Activated B cell treated with CpG ODN at 0.5 μM for 24 hours (primary cell): Measurements from ENCODE around the gene TSR3. TPM values are rescaled to one million over a fixed set of nuclear protein-coding genes. Genes with fewer than 3 reads are reported as not detected.

Experiments
- ATAC-seq: fragments of 200-7000 bp; cut with Tn5 transposase; one replicate; pipeline ENCODE4 v1.10.0; 2021; ENCODE audit warnings: low read depth, mild to moderate bottlenecking, moderate library complexity
- CTCF ChIA-PET: fragments of 350-600 bp; sonication (Branson Sonifier 250); formaldehyde crosslinking; loops from one replicate; lab custom pipeline; 2021; ENCODE audit warnings: antibody characterized with exemption; lab: Charles Lee
- POLR2A ChIA-PET: fragments of 350-600 bp; sonication (Branson Sonifier 250); formaldehyde crosslinking; loops from one replicate; lab custom pipeline; 2021; ENCODE audit warnings: antibody characterized with exemption; lab: Charles Lee
- DNase-seq: peaks from one replicate; pipeline ENCODE4 v3.0.0; 2022
- H3K27ac Mint-ChIP-seq: one replicate; pipeline ENCODE4 v1.8.0; 2020; ENCODE audit warnings: mixed read lengths
- H3K27me3 Mint-ChIP-seq: one replicate; pipeline ENCODE4 v1.8.0; 2021; ENCODE audit warnings: mixed read lengths
- H3K36me3 Mint-ChIP-seq: one replicate; pipeline ENCODE4 v1.8.0; 2021; ENCODE audit warnings: low read depth, mixed read lengths
- H3K4me1 Mint-ChIP-seq: one replicate; pipeline ENCODE4 v1.8.0; 2021; ENCODE audit warnings: mixed read lengths
- H3K4me3 Mint-ChIP-seq: one replicate; pipeline ENCODE4 v1.8.0; 2020; ENCODE audit warnings: mild to moderate bottlenecking, mixed read lengths
- H3K9me3 Mint-ChIP-seq: one replicate; pipeline ENCODE4 v1.8.0; 2020; ENCODE audit warnings: mixed read lengths
- intact Hi-C: fragments of 100-400 bp; cut with micrococcal nuclease; formaldehyde crosslinking; loops from one replicate; pipeline ENCODE4 v1.15.1; 2024
- total RNA-seq: library from RNA; stranded (reverse); gene quantifications from 2 replicates; pipeline ENCODE4 v1.2.3, GENCODE V29; 2022
- TF ChIP-seq, protein P1 (sequence below): fragments of 200-600 bp; IDR thresholded peaks from one replicate; pipeline ENCODE4 v1.8.0; 2022; ENCODE audit warnings: antibody characterized with exemption, mild to moderate bottlenecking

The TSR3 gene
- total RNA-seq, 1 donor from 2014 or later: 45.3 TPM

DNA sequence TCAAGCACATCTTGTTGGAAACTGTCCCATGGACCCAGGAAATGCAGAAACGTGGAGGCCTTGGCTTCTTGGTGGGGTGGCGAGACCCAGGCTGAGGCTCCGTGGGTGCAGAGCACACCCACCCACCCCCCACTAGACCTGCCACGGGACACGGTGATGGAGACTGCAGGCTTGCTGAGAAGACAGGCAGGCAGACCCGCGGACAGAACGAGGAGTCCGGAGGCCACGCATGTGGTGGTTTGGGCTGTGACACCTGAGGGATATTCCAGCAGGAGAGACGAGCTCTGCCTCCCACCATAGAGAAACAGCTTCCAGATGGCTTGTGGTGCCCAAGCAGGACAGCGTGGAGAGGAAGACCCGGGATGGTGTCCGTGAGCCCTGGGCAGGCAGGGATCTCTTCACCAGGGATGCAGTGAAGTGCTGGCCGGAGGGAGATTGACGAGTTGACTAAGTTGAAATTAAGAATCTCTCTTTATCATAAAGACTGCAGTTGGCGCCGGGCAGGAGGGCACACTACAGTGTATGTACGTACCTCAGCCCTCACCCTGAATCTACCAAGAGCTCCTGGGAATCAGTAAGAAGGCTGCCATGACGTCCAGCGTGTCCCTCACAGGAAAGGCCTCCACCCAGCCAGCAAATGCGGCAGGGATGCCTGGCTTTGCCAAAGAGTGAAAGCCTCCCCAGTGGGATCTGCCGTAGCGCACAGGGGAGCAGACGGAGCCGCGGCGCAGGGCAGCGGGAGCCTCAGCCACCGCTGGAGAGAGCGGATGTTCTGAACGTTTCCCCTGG is 34.0 kb downstream of the TSR3 start:
- ATAC-seq (no peak), DNase-seq (no peak)
- CTCF ChIA-PET: no interaction called here
- Mint-ChIP-seq H3K4me1 (peaks cover 13% of the 10 kb centered on the region), H3K36me3 (peaks cover 81% of the 10 kb centered on the region), H3K27ac (no peak overlapping the region), H3K27me3 (no peaks in the 10 kb centered on the region), H3K9me3 (no peaks in the 10 kb centered on the region), H3K4me3 (no peak overlapping the region)
- intact Hi-C loops: no loop called here
- POLR2A ChIA-PET: interaction anchor here (1.4 kb wide), 1 partner anchor 9 kb away, joined by 3 read pairs; no protein-coding TSS in a partner anchor
- TF ChIP-seq, protein P1, sequence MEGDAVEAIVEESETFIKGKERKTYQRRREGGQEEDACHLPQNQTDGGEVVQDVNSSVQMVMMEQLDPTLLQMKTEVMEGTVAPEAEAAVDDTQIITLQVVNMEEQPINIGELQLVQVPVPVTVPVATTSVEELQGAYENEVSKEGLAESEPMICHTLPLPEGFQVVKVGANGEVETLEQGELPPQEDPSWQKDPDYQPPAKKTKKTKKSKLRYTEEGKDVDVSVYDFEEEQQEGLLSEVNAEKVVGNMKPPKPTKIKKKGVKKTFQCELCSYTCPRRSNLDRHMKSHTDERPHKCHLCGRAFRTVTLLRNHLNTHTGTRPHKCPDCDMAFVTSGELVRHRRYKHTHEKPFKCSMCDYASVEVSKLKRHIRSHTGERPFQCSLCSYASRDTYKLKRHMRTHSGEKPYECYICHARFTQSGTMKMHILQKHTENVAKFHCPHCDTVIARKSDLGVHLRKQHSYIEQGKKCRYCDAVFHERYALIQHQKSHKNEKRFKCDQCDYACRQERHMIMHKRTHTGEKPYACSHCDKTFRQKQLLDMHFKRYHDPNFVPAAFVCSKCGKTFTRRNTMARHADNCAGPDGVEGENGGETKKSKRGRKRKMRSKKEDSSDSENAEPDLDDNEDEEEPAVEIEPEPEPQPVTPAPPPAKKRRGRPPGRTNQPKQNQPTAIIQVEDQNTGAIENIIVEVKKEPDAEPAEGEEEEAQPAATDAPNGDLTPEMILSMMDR: no peak

DNA sequence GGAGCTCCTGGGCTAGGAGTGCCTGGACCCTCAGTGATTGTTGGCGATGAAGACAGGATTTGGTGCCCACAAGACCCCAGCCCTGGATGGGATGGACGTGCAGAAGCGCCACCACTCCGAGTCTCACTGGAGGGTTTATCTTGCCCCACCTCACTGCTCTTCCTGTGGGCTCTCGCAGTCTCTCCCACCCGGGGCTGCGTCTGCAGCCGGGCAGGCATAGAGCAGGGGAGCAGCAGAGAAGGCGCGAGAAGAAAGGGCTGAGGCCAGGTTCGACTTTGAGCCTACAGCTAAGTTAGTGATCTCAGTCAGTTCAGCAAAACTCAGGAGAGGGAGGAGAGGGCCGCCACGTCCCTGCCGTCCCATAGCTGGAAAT is 35.7 kb downstream of the TSR3 start:
- no peak for ATAC-seq
- H3K4me1 Mint-ChIP-seq: peaks cover 29% of the 10 kb centered on the region
- no peak overlapping the region for H3K4me3 Mint-ChIP-seq
- CTCF ChIA-PET: no interaction called here
- POLR2A ChIA-PET: interaction anchor here (1.2 kb wide), 1 partner anchor 11 kb away, joined by 5 read pairs; no protein-coding TSS in a partner anchor
- H3K36me3 Mint-ChIP-seq: peaks cover 78% of the 10 kb centered on the region
- H3K27ac Mint-ChIP-seq: no peak overlapping the region
- H3K9me3 Mint-ChIP-seq: no peaks in the 10 kb centered on the region
- no peaks in the 10 kb centered on the region for H3K27me3 Mint-ChIP-seq
- no peak for DNase-seq
- intact Hi-C loops: no loop called here
- TF ChIP-seq, protein P1: no peak

DNA sequence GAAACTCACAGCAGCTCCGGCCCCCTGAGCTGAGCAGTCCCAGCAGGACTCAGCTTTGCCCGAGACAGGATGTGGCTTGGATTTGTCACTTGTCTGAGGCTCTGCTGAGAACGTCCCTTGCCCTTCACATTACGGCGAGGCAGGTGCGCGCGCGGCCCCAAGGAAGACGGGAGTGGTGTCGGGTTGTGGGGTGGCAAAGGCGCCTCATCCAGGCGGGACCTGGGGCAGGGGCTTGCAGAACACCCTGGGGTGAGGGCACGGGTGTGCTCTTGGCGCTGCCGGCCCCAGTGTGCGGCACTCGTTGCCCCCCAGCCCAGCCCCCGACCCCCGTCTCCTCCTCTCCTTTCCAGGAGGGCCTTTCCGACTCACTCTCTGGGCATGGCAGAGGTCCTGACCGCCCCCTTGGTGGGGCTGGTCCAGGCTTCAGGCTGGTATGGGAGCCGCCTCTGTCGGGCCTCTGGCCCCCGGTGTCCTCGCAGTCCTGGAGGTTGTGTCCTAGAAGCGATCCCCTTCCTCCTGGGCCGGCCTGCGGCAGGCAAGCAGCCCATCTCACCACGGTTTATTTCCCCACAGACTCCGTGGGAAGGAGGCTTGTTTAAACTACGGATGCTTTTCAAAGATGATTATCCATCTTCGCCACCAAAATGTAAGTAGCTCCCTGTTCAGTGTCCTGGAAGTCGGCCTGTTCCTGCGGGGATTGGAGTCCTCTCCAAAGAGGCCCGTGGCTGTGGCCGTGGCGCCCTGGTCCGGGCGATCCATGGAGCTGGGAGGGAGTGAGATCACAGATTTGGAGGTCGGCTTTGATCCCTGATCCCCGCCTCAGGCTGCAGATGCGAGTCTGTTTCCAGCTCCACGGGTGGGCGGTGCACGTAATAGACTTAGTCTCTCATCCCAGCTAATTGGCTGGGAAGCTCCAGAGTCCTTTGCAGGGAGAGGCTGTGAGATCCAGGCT is 36.3 kb downstream of the TSR3 start:
- no peak for DNase-seq
- CTCF ChIA-PET: no interaction called here
- H3K9me3 Mint-ChIP-seq: no peaks in the 10 kb centered on the region
- no peak overlapping the region for H3K27ac Mint-ChIP-seq
- no peak for ATAC-seq
- TF ChIP-seq, protein P1: no peak
- intact Hi-C loops: no loop called here
- POLR2A ChIA-PET: no interaction called here
- H3K36me3 Mint-ChIP-seq: peaks cover 79% of the 10 kb centered on the region
- H3K27me3 Mint-ChIP-seq: no peaks in the 10 kb centered on the region
- H3K4me3 Mint-ChIP-seq: no peak overlapping the region
- peaks cover 35% of the 10 kb centered on the region for H3K4me1 Mint-ChIP-seq

DNA sequence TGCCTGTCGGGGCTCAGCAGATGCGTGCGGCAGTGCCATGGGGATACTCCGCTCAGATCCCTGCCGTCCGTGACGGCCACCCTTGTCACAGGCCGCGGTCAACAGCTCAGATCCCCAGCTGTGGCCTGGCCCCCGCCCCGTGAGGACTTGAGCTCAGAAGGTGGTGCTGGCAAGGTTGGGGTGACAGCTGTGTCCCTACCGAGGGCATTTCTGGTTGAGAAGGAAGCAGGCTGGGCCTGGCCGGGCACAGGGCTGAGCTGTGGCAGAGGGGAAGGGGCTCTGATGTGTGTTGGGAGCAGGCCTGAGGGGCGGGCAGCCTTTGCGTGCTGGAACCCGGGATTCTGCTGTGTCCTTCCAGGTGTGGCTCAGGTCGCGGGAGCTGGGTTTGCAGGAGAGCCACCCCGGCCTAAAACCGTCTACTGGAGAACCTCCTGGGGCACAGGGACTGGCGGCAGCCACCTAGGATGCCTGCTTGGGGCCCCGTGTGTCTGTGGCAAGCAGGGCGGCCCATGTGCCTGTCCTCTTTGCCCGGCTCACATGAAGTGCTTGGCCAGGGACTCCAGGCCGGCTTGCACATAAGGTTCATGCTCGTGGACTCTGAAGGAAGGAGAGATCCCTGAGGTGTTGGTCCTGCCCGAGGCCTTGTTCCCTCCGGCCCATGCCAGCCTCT is 37.1 kb downstream of the TSR3 start:
- no peak overlapping the region for H3K27ac Mint-ChIP-seq
- ATAC-seq (no peak), DNase-seq (no peak)
- TF ChIP-seq, protein P1: no peak
- no peaks in the 10 kb centered on the region for H3K9me3 Mint-ChIP-seq
- H3K4me1 Mint-ChIP-seq: peaks cover 39% of the 10 kb centered on the region
- H3K27me3 Mint-ChIP-seq: no peaks in the 10 kb centered on the region
- ChIA-PET CTCF (no interaction called here), POLR2A (no interaction called here)
- intact Hi-C loops: no loop called here
- peaks cover 75% of the 10 kb centered on the region for H3K36me3 Mint-ChIP-seq
- no peak overlapping the region for H3K4me3 Mint-ChIP-seq
